Skeletal muscle satellite cell (primary cell): Measurements from ENCODE around the gene MAS1L.

ENCODE experiments used
- H3K27me3 ChIP-seq: 2 replicates; pipeline ENCODE4 v1.7.0; 2013; ENCODE audit warnings: low read length; ENCODE audit not compliant: control insufficient read depth, insufficient read depth
- H3K36me3 ChIP-seq: 2 replicates; pipeline ENCODE4 v1.7.0; 2013; ENCODE audit warnings: mild to moderate bottlenecking, control low read depth, low read length; ENCODE audit not compliant: insufficient read depth
- H3K4me1 ChIP-seq: 2 replicates; pipeline ENCODE4 v1.7.0; 2013; ENCODE audit warnings: low read length; ENCODE audit not compliant: control insufficient read depth, insufficient read depth
- H3K4me2 ChIP-seq: 2 replicates; pipeline ENCODE4 v1.7.0; 2013; ENCODE audit warnings: mild to moderate bottlenecking, low read length
- H3K4me3 ChIP-seq: 2 replicates; pipeline ENCODE4 v1.7.0; 2013; ENCODE audit warnings: low read length
- H3K9ac ChIP-seq: 2 replicates; pipeline ENCODE4 v1.7.0; 2013; ENCODE audit warnings: mild to moderate bottlenecking, low read depth, low read length, moderate library complexity
- H3K9me3 ChIP-seq: replicated peaks from 2 replicates; pipeline ENCODE4 v1.7.0; 2013; ENCODE audit warnings: mild to moderate bottlenecking, control low read depth, low read length

Gene MAS1L

DNA sequence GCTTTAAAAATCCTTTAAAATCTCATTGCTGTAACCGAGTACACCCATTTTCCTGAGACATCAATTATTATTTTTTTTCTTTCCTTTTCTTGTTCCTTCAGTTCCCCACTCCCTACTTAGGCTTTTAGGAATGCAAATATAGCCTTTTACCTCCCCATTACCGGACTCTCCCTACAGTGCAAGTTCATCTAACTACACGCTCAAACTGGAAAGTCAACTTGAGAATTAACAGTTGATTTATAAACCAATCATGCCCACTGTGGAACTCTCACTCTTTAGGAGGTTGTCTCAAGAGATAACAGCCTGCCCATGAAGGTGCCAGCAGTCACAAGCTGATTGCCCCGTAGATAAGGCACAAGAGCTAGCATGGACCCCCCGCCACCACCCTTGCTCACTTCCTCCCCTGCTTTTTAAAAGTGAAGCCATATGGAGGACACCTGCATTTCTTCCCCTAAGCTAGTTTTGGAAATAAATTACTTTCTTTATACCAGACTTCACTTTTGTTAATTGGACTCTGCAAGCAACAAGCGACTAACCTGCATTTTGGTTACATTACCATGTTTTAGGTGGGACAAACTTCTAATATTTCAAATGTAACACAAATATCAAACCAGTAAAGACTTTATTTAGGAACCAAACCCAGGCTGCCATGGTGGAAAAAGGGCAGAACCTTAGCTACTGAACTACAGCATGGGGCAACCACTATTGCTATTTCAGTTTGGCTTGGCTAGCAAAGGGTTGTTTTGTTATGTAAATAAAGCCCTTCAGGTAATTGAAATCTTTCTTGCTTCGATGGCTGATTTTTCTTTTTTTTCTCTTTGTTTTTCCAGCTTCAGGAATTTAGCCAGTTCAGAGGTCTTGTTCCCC lies 36.9 kb upstream of the MAS1L start:
- Histone ChIP-seq H3K36me3 (no peaks in the 10 kb centered on the region), H3K4me3 (no peak overlapping the region), H3K4me2 (no peak overlapping the region), H3K4me1 (no peaks in the 10 kb centered on the region), H3K9ac (no peak overlapping the region), H3K27me3 (no peaks in the 10 kb centered on the region), H3K9me3 (no peaks in the 10 kb centered on the region)

DNA sequence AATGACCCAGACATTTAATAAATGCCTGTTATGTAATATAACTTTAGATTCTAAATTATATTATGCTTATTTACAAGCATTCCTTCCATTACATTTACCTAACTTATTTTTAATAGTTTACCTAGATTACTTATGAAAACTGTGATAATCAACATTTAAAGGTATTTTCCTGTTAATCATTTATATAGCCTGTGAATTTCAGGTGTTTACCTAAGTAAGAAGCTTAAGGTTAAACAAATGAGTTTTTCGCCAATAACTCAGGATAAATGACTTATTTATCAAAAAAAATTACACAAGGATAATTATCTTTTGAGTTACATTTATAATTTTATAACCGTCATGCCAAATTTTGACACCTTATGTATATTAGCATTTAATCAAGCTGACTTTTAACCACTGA lies 36.3 kb upstream of the MAS1L start:
- Histone ChIP-seq H3K27me3 (no peaks in the 10 kb centered on the region), H3K4me1 (no peaks in the 10 kb centered on the region), H3K9ac (no peak overlapping the region), H3K36me3 (no peaks in the 10 kb centered on the region), H3K9me3 (no peaks in the 10 kb centered on the region), H3K4me2 (no peak overlapping the region), H3K4me3 (no peak overlapping the region)

- H3K4me1 ChIP-seq = no peaks in the 10 kb centered on the region
- no peaks in the 10 kb centered on the region for H3K36me3 ChIP-seq
- H3K4me2 ChIP-seq = no peak overlapping the region
- H3K4me3 ChIP-seq = no peak overlapping the region
- H3K27me3 ChIP-seq = no peaks in the 10 kb centered on the region
- H3K9ac ChIP-seq = no peak overlapping the region
- no peaks in the 10 kb centered on the region for H3K9me3 ChIP-seq
Measured at GRCh38 chr6:29522227-29522626, 34.5 kb upstream of the MAS1L start.

GRCh38 chr6:29521006-29521680 lies 33.4 kb upstream of the MAS1L start:
- Histone ChIP-seq H3K4me3 (no peak overlapping the region), H3K4me1 (no peaks in the 10 kb centered on the region), H3K9me3 (no peaks in the 10 kb centered on the region), H3K27me3 (no peaks in the 10 kb centered on the region), H3K9ac (no peak overlapping the region), H3K4me2 (no peak overlapping the region), H3K36me3 (no peaks in the 10 kb centered on the region)

- Histone ChIP-seq H3K9me3 (no peaks in the 10 kb centered on the region), H3K4me3 (no peak overlapping the region)
Measured at GRCh38 chr6:29520232-29520631, 32.5 kb upstream of the MAS1L start.

GRCh38 chr6:29519291-29520010 lies 31.7 kb upstream of the MAS1L start:
- H3K4me3 ChIP-seq = no peak overlapping the region
- H3K36me3 ChIP-seq = no peaks in the 10 kb centered on the region
- no peak overlapping the region for H3K4me2 ChIP-seq
- H3K9ac ChIP-seq = no peak overlapping the region
- no peaks in the 10 kb centered on the region for H3K9me3 ChIP-seq
- no peaks in the 10 kb centered on the region for H3K4me1 ChIP-seq
- H3K27me3 ChIP-seq = no peaks in the 10 kb centered on the region

More at GRCh38 chr6:29520232-29520631, 32.5 kb upstream of the MAS1L start:
- no peak overlapping the region for H3K4me2 ChIP-seq
- no peaks in the 10 kb centered on the region for H3K27me3 ChIP-seq
- no peak overlapping the region for H3K9ac ChIP-seq
- no peaks in the 10 kb centered on the region for H3K4me1 ChIP-seq
- no peaks in the 10 kb centered on the region for H3K36me3 ChIP-seq

- Histone ChIP-seq H3K9me3 (no peaks in the 10 kb centered on the region), H3K9ac (no peak overlapping the region), H3K4me2 (no peak overlapping the region), H3K4me1 (no peaks in the 10 kb centered on the region), H3K4me3 (no peak overlapping the region), H3K36me3 (no peaks in the 10 kb centered on the region), H3K27me3 (no peaks in the 10 kb centered on the region)
Measured at GRCh38 chr6:29517728-29518440, 30.1 kb upstream of the MAS1L start.

GRCh38 chr6:29517245-29517644 lies 29.5 kb upstream of the MAS1L start:
- no peak overlapping the region for H3K4me2 ChIP-seq
- no peak overlapping the region for H3K4me3 ChIP-seq
- H3K27me3 ChIP-seq = no peaks in the 10 kb centered on the region
- no peaks in the 10 kb centered on the region for H3K36me3 ChIP-seq
- no peaks in the 10 kb centered on the region for H3K9me3 ChIP-seq
- no peaks in the 10 kb centered on the region for H3K4me1 ChIP-seq
- no peak overlapping the region for H3K9ac ChIP-seq

- no peaks in the 10 kb centered on the region for H3K27me3 ChIP-seq
- H3K4me1 ChIP-seq = no peaks in the 10 kb centered on the region
- no peaks in the 10 kb centered on the region for H3K9me3 ChIP-seq
- no peak overlapping the region for H3K9ac ChIP-seq
- H3K4me2 ChIP-seq = no peak overlapping the region
- H3K36me3 ChIP-seq = no peaks in the 10 kb centered on the region
- no peak overlapping the region for H3K4me3 ChIP-seq
Measured at GRCh38 chr6:29516108-29516507, 28.4 kb upstream of the MAS1L start.

GRCh38 chr6:29510746-29511300 lies 23.1 kb upstream of the MAS1L start:
- H3K9ac ChIP-seq = no peak overlapping the region

DNA sequence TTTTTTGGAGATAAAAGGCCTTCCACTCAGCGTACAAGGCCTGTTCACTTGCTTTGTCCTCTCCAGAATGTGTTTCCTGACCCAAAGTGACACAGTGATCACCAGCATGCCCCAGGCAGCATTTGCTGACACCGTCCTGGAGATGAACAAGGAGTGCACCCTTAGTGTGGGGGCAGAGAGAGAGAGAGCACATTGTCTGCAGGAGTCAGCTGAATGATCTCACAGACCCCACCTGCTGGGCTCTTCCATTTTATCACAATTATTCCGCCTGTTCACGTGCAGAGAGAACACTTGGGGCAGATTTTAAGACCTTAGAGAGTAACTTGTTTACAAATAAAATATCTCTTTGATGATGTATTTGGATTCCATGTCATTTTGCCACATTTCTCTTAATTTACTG lies 22.4 kb upstream of the MAS1L start:
- H3K9ac ChIP-seq = no peak overlapping the region
- no peaks in the 10 kb centered on the region for H3K9me3 ChIP-seq
- no peaks in the 10 kb centered on the region for H3K36me3 ChIP-seq
- no peak overlapping the region for H3K4me3 ChIP-seq
- H3K27me3 ChIP-seq = no peaks in the 10 kb centered on the region
- no peak overlapping the region for H3K4me2 ChIP-seq
- H3K4me1 ChIP-seq = no peaks in the 10 kb centered on the region

More at GRCh38 chr6:29510746-29511300, 23.1 kb upstream of the MAS1L start:
- no peaks in the 10 kb centered on the region for H3K4me1 ChIP-seq
- H3K4me2 ChIP-seq = no peak overlapping the region
- no peaks in the 10 kb centered on the region for H3K36me3 ChIP-seq
- no peaks in the 10 kb centered on the region for H3K27me3 ChIP-seq
- H3K9me3 ChIP-seq = no peaks in the 10 kb centered on the region
- no peak overlapping the region for H3K4me3 ChIP-seq
